MM.1S (cell line): Measurements from ENCODE around the gene TCN1.

Source experiments
- DNase-seq: peaks from one replicate; pipeline ENCODE4 v3.0.0-alpha.2; 2015
- H2AFZ ChIP-seq: fragments of 300-600 bp; sonication (generic); 2 replicates; pipeline ENCODE4 v1.6.0; 2016; ENCODE audit warnings: antibody characterized with exemption, low read length
- H3F3A ChIP-seq: fragments of 300-600 bp; sonication (generic); 2 replicates; pipeline ENCODE4 v1.6.1; 2016; ENCODE audit warnings: mild to moderate bottlenecking, antibody characterized with exemption, low read length, moderate library complexity, mixed read lengths; ENCODE audit not compliant: insufficient read depth
- H3K27ac ChIP-seq: fragments of 300-600 bp; sonication (generic); 2 replicates; pipeline ENCODE4 v1.5.1; 2016; ENCODE audit warnings: mild to moderate bottlenecking, low read length
- H3K27me3 ChIP-seq: fragments of 300-600 bp; sonication (generic); replicated peaks from 2 replicates; pipeline ENCODE4 v1.6.0; 2016; ENCODE audit warnings: low read length; ENCODE audit not compliant: insufficient read depth
- H3K36me3 ChIP-seq: fragments of 300-600 bp; sonication (generic); replicated peaks from 2 replicates; pipeline ENCODE4 v1.6.1; 2016; ENCODE audit warnings: mild to moderate bottlenecking, low read length, mixed read lengths; ENCODE audit not compliant: insufficient read depth
- H3K4me1 ChIP-seq: fragments of 300-600 bp; sonication (generic); 2 replicates; pipeline ENCODE4 v1.6.1; 2016; ENCODE audit warnings: low read length, mixed read lengths
- H3K4me2 ChIP-seq: fragments of 300-600 bp; sonication (generic); 2 replicates; pipeline ENCODE4 v1.6.0; 2016; ENCODE audit warnings: low read depth, low read length
- H3K4me3 ChIP-seq: fragments of 300-600 bp; sonication (generic); 2 replicates; pipeline ENCODE4 v1.5.1; 2016; ENCODE audit warnings: low read length, mixed read lengths
- H3K79me2 ChIP-seq: fragments of 300-600 bp; sonication (generic); 2 replicates; pipeline ENCODE4 v1.6.1; 2016; ENCODE audit warnings: mixed run types, low read length, mixed read lengths
- H3K9ac ChIP-seq: fragments of 300-600 bp; sonication (generic); 2 replicates; pipeline ENCODE4 v1.6.1; 2016; ENCODE audit warnings: low read length, mixed read lengths
- H3K9me2 ChIP-seq: fragments of 300-600 bp; sonication (generic); replicated peaks from 2 replicates; pipeline ENCODE4 v1.6.1; 2016; ENCODE audit warnings: mild to moderate bottlenecking, low read length, mixed read lengths; ENCODE audit not compliant: insufficient read depth
- H3K9me3 ChIP-seq: fragments of 300-600 bp; sonication (generic); replicated peaks from 2 replicates; pipeline ENCODE4 v1.6.1; 2016; ENCODE audit warnings: mild to moderate bottlenecking, low read length, mixed read lengths; ENCODE audit not compliant: insufficient read depth
- H4K20me1 ChIP-seq: fragments of 300-600 bp; sonication (generic); 2 replicates; pipeline ENCODE4 v1.6.1; 2016; ENCODE audit warnings: mild to moderate bottlenecking, low read length, moderate library complexity, mixed read lengths; ENCODE audit not compliant: insufficient read depth
- EZH2 ChIP-seq: fragments of 300-600 bp; sonication (generic); optimal IDR thresholded peaks from 2 replicates; pipeline ENCODE3; 2017; ENCODE audit warnings: low read depth, mild to moderate bottlenecking, antibody characterized with exemption, low read length, mixed read lengths
- EZH2phosphoT487 ChIP-seq: fragments of 300-600 bp; sonication (generic); IDR thresholded peaks from 2 replicates; pipeline ENCODE4 v1.6.1; 2018; ENCODE audit warnings: antibody characterized with exemption, low read length
- TF ChIP-seq, protein P1 (sequence below): fragments of 300-600 bp; sonication (generic); IDR thresholded peaks from 2 replicates; pipeline ENCODE4 v1.5.1; 2016; ENCODE audit warnings: antibody characterized with exemption, low read length, mixed read lengths

TCN1 gene

DNA sequence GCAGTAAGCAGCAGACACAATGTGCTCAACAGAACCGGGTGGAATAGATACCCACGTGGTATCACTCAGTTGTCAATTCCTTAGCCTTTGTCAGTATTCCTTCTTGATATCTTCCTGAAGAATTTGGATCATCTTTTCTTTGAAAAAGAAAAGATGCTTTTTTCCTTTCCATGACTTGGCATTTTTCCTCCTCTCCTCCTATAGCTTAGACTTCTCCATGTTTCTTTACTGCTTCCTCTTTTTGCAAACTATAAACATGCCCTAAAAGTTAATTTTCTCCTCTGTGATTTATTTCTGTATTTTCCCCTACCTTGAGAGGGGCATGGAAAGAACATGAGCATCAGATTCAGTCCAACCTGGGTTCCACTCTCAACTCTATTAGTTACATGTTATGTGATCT is 32.7 kb downstream of the TCN1 start:
- H3K36me3 ChIP-seq: no peaks in the 10 kb centered on the region
- no peak overlapping the region for H3K4me2 ChIP-seq

DNA sequence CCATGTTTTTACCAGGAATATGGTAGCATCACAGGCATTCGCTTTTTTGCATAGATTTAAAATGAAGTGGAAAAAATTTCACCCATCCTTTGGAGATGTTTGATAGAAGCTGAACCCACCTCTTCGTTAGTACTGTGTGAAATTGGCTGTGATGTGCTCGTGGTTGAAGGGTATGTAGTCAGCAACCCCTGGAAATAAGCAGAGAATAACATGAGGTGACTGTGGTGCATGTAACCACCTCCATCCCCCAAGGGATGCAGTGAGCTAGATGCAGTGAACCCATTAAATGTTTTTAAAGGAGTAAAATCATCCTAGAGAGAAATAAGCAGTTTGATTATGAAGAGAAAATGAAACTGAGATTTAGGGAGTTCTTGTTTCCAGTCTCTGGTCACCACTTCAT is 36.9 kb downstream of the TCN1 start:
- H3K36me3 ChIP-seq: no peaks in the 10 kb centered on the region
- DNase-seq: no peak
- no peak for TF ChIP-seq EZH2
- TF ChIP-seq EZH2phosphoT487: no peak
- TF ChIP-seq, protein P1, sequence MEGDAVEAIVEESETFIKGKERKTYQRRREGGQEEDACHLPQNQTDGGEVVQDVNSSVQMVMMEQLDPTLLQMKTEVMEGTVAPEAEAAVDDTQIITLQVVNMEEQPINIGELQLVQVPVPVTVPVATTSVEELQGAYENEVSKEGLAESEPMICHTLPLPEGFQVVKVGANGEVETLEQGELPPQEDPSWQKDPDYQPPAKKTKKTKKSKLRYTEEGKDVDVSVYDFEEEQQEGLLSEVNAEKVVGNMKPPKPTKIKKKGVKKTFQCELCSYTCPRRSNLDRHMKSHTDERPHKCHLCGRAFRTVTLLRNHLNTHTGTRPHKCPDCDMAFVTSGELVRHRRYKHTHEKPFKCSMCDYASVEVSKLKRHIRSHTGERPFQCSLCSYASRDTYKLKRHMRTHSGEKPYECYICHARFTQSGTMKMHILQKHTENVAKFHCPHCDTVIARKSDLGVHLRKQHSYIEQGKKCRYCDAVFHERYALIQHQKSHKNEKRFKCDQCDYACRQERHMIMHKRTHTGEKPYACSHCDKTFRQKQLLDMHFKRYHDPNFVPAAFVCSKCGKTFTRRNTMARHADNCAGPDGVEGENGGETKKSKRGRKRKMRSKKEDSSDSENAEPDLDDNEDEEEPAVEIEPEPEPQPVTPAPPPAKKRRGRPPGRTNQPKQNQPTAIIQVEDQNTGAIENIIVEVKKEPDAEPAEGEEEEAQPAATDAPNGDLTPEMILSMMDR: no peak
- peak overlapping the region; percentile 26; the same call in 1 of the 2 replicates for H3K4me3 ChIP-seq
- H3K4me2 ChIP-seq: peak overlapping the region; percentile 43; the same call in 1 of the 2 replicates
- no peak overlapping the region for H2AFZ ChIP-seq
- H3K9me3 ChIP-seq: no peaks in the 10 kb centered on the region
- no peak overlapping the region for H3K27ac ChIP-seq
- no peaks in the 10 kb centered on the region for H3K9me2 ChIP-seq
- H3K79me2 ChIP-seq: no peaks in the 10 kb centered on the region
- no peaks in the 10 kb centered on the region for H3F3A ChIP-seq
- no peaks in the 10 kb centered on the region for H4K20me1 ChIP-seq
- H3K9ac ChIP-seq: no peak overlapping the region
- H3K4me1 ChIP-seq: peaks cover 7% of the 10 kb centered on the region; the same call in 1 of the 2 replicates
- H3K27me3 ChIP-seq: no peaks in the 10 kb centered on the region

More for the DNA sequence above, 32.7 kb downstream of the TCN1 start:
- Histone ChIP-seq H4K20me1 (no peaks in the 10 kb centered on the region), H3K9me3 (no peaks in the 10 kb centered on the region), H3K4me1 (peaks cover 7% of the 10 kb centered on the region; the same call in 1 of the 2 replicates), H3K27ac (no peak overlapping the region), H3K9ac (no peak overlapping the region), H3K27me3 (no peaks in the 10 kb centered on the region), H3K79me2 (no peaks in the 10 kb centered on the region), H3F3A (no peaks in the 10 kb centered on the region), H3K9me2 (no peaks in the 10 kb centered on the region), H3K4me3 (no peak overlapping the region), H2AFZ (no peak overlapping the region)
- no peak for TF ChIP-seq EZH2
- TF ChIP-seq, protein P1: no peak
- TF ChIP-seq EZH2phosphoT487: no peak
- no peak for DNase-seq

DNA sequence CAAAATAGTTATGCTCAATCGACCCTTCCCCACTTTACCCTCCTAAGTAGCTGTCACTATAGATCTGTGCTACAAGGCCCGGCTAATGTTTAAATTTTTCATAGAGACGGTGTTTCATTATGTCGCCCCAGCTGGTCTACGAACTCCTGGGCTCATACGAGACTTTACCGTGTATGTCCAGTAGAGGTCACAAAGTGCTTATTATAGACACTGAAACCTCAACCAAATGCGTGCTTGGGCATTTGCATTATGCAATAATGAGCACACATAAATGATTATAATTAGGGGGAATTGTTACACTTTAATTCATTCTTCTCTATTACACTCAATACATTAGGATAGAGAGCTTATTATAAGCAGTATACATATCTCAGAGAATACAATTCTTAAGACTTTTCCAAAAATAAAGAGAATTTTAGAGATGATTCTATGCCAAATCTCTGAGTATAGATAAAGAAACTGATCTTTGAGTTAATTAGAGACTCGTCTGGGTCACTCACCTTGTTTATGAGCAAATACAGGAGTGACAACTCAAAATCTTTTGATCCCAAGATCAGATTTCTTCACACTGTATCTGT is 43.2 kb downstream of the TCN1 start:
- H3K9me2 ChIP-seq: no peaks in the 10 kb centered on the region
- peak overlapping the region; percentile 49 for H2AFZ ChIP-seq

More for the DNA sequence above, 43.2 kb downstream of the TCN1 start:
- Histone ChIP-seq H3K27ac (no peak overlapping the region), H3F3A (peaks cover 10% of the 10 kb centered on the region), H4K20me1 (no peaks in the 10 kb centered on the region), H3K27me3 (no peaks in the 10 kb centered on the region), H3K79me2 (no peaks in the 10 kb centered on the region), H3K4me3 (no peak overlapping the region), H3K36me3 (no peaks in the 10 kb centered on the region), H3K9ac (no peak overlapping the region; the same call in 1 of the 2 replicates), H3K4me2 (peak overlapping the region; percentile 56), H3K9me3 (no peaks in the 10 kb centered on the region), H3K4me1 (peaks cover 19% of the 10 kb centered on the region)
- DNase-seq: peak; percentile 80
- no peak for TF ChIP-seq EZH2phosphoT487
- TF ChIP-seq, protein P1: peak; percentile 74
- TF ChIP-seq EZH2: no peak
